GM18498 (cell line): ENCODE measurements around the gene POLR3C.
"Not testable (repeated sequence)": the region's sequence is repeated elsewhere in the genome, so short reads cannot be mapped to it uniquely, and the experiment has no call there.

Experiments used
- ATAC-seq: cut with Tn5 transposase; IDR thresholded peaks from one replicate; pipeline ENCODE4 v1.9.1; 2021; ENCODE audit warnings: mild to moderate bottlenecking, moderate library complexity; ENCODE audit not compliant: unreplicated experiment

Gene POLR3C

GRCh38 chr1:145822779-145823331 is 1.1 kb upstream of the POLR3C start:
- ATAC-seq = not testable (repeated sequence)

GRCh38 chr1:145824499-145824842 is 471 bp downstream of the POLR3C start:
- no peak for ATAC-seq

- ATAC-seq = no peak
Observed at GRCh38 chr1:145826030-145826429, 2.0 kb downstream of the POLR3C start.

GRCh38 chr1:145827966-145828365 is 4.0 kb downstream of the POLR3C start:
- no peak for ATAC-seq

- peak; percentile 30 for ATAC-seq
Observed at GRCh38 chr1:145828367-145829026, 4.5 kb downstream of the POLR3C start.

- ATAC-seq = not testable (repeated sequence)
Observed at GRCh38 chr1:145830810-145831209, 6.8 kb downstream of the POLR3C start.

- ATAC-seq = no peak
Observed at GRCh38 chr1:145837656-145838055, 13.7 kb downstream of the POLR3C start.

GRCh38 chr1:145843031-145843430 is 19.0 kb downstream of the POLR3C start:
- ATAC-seq = no peak

- ATAC-seq = peak; percentile 75
Observed at GRCh38 chr1:145845144-145845513, 21.1 kb downstream of the POLR3C start.

- peak; percentile 71 for ATAC-seq
Observed at GRCh38 chr1:145845514-145846161, 21.6 kb downstream of the POLR3C start, which contains the start of gene NUDT17. Gene NUDT17, plus strand, starts transcription at chr1:145845630. Its CDS starts 11 bp downstream, at chr1:145845641.

- ATAC-seq = no peak
Observed at GRCh38 chr1:145846201-145846612, 22.2 kb downstream of the POLR3C start.

- no peak for ATAC-seq
Observed at GRCh38 chr1:145847827-145848226, 23.8 kb downstream of the POLR3C start.

GRCh38 chr1:145849356-145850160 is 25.6 kb downstream of the POLR3C start:
- no peak for ATAC-seq

GRCh38 chr1:145855426-145855948 is 31.5 kb downstream of the POLR3C start:
- no peak for ATAC-seq

GRCh38 chr1:145857170-145857569 is 33.2 kb downstream of the POLR3C start:
- ATAC-seq = no peak

- ATAC-seq = peak; percentile 24
Observed at GRCh38 chr1:145858238-145858900, 34.4 kb downstream of the POLR3C start.

- peak; percentile 86 for ATAC-seq
Observed at GRCh38 chr1:145858901-145859490, 35.0 kb downstream of the POLR3C start, which contains the start of gene PIAS3. Gene PIAS3, minus strand, starts transcription at chr1:145859081. Its CDS starts 91 bp downstream, at chr1:145858990.

GRCh38 chr1:145859491-145860023 is 35.6 kb downstream of the POLR3C start:
- ATAC-seq = peak; percentile 76

- no peak for ATAC-seq
Observed at GRCh38 chr1:145863282-145864018, 39.5 kb downstream of the POLR3C start.
